ENCODE data around the gene C18orf63.
"Not testable (repeated sequence)": the region's sequence is repeated elsewhere in the genome, so short reads cannot be mapped to it uniquely, and the experiment has no call there.

C18orf63 gene

GRCh38 chr18:74291771-74292540, 23.7 kb upstream of the C18orf63 start, which contains the start of gene CYB5A:
Gene CYB5A, minus strand, starts transcription at chr18:74291963. Its CDS starts 88 bp downstream, at chr18:74291875.
- peak within 1 kb of the TSS; percentile 91 for H3K4me3 ChIP-seq (ENCODE audit: low read length)
- peak; percentile 93 for DNase-seq (ENCODE audit: low read depth)
- peak; percentile 20; the same call in 1 of the 2 replicates for TF ChIP-seq CTCF (conservative IDR thresholded peaks at IDR 0.05; ENCODE audit: low read length)

DNA sequence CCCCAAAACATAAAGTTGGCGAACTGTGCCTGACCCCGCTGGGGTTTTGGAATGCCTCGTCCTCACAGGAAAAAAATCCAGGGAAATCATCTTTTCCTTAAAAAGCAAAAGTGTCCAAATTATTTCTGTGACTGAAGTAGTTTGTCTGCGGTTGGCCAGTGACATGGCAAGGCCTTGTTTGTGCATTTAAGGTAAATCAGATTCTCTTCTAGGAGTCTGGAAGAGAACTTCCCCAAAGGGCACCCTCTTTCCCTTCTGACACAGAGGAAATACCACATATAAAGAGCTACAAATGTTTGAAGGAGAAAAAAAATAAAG, 23.1 kb upstream of the C18orf63 start:
- no peak for TF ChIP-seq CTCF (conservative IDR thresholded peaks at IDR 0.05; ENCODE audit: low read length)
- no peak for DNase-seq (ENCODE audit: low read depth)
- H3K4me3 ChIP-seq (ENCODE audit: low read length): peak overlapping the region; percentile 91

- not testable (repeated sequence) for DNase-seq (ENCODE audit: low read depth); H3K4me3 ChIP-seq (ENCODE audit: low read length)
Measured at GRCh38 chr18:74292982-74293381, 22.7 kb upstream of the C18orf63 start.

DNA sequence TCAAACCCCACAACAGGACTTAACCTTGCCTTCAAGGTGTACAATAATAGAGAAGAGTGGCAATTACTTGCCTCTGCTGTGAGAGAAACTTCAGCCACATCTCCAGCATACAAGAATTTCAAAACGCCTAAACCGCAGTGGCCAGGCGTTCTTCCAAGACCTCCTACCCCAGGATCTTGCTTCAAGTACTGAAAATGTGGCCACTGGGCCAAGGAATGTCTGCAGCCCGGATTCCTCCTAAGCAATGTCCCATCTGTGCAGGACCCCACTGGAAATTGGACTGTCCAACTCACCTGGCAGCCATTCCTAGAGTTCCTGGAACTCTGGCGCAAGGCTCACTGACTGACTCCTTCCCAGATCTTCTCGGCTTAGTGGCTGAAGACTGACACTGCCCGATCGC, 21.1 kb upstream of the C18orf63 start:
- DNase-seq (ENCODE audit: low read depth): peak; percentile 52
- H3K4me3 ChIP-seq (ENCODE audit: low read length): no peak overlapping the region
- TF ChIP-seq CTCF (conservative IDR thresholded peaks at IDR 0.05; ENCODE audit: low read length): no peak

DNA sequence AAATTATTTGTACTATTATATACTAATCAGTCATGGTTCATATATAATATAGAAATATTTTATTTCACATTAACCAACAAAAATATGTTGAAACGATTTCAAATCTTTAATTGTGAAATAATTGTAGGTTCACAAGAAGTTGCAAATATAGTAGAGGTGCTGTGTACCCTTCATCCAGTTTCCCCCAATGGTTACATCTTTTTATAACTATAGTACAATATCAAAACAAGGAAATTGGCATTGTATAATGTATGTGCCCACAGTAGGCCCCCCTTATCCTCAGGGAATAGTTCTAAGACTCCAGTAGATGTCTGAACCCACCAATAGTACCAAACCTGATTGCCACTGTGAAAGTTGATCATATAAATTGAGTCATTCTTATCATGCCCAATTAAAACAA, 16.5 kb upstream of the C18orf63 start:
- H3K4me3 ChIP-seq (ENCODE audit: low read length): no peak overlapping the region
- TF ChIP-seq CTCF (conservative IDR thresholded peaks at IDR 0.05; ENCODE audit: low read length): no peak
- DNase-seq (ENCODE audit: low read depth): no peak

GRCh38 chr18:74299746-74300145, 15.9 kb upstream of the C18orf63 start:
- DNase-seq (ENCODE audit: low read depth): peak; percentile 34
- no peak overlapping the region for H3K4me3 ChIP-seq (ENCODE audit: low read length)
- no peak for TF ChIP-seq CTCF (conservative IDR thresholded peaks at IDR 0.05; ENCODE audit: low read length)

GRCh38 chr18:74303306-74303705, 12.3 kb upstream of the C18orf63 start:
- TF ChIP-seq CTCF (conservative IDR thresholded peaks at IDR 0.05; ENCODE audit: low read length): no peak
- H3K4me3 ChIP-seq (ENCODE audit: low read length): no peak overlapping the region
- no peak for DNase-seq (ENCODE audit: low read depth)

Data from AG10803 (cell line).